Myocyte (in vitro differentiated cells): ENCODE data around the gene SPTLC1. TPM values are rescaled to one million over a fixed set of nuclear protein-coding genes. Genes with fewer than 3 reads are reported as not detected.
"Not testable (repeated sequence)": the region's sequence is repeated elsewhere in the genome, so short reads cannot be mapped to it uniquely, and the experiment has no call there.

Source experiments
- DNase-seq: peaks from one replicate; pipeline ENCODE4 v3.0.0-alpha.2; 2012; ENCODE audit warnings: low read depth
- total RNA-seq: library from RNA; depleted of rRNA; stranded (reverse); fragments of >200 nt; gene quantifications from 2 replicates; pipeline ENCODE4 v1.2.3, GENCODE V29; 2014

SPTLC1 gene
- total RNA-seq, 1 donor from 2014 or later, result 66.4 TPM

DNA sequence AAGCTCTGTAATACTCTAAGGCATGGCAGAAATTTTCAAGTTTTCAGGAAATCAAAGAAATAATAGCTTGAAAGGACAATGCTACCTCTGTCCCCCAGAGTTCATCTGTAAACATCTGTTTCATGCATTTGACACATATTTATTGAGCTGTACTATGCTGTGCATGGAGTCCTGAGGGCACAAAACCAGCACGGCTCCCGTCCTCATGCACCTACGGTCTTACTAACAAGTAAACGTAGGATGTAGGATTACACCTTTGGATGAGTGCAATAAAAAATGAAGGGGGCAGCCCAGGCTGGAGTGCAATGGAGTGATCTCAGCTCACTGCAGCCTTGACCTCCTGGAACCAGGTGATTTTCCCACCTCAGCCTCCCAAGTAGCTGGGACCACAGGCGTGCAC lies 81.9 kb downstream of the SPTLC1 start:
- no peak for DNase-seq

GRCh38 chr9:92032891-92033290 lies 82.3 kb downstream of the SPTLC1 start:
- DNase-seq, result no peak

GRCh38 chr9:92030367-92030766 lies 84.8 kb downstream of the SPTLC1 start:
- DNase-seq, result no peak

DNA sequence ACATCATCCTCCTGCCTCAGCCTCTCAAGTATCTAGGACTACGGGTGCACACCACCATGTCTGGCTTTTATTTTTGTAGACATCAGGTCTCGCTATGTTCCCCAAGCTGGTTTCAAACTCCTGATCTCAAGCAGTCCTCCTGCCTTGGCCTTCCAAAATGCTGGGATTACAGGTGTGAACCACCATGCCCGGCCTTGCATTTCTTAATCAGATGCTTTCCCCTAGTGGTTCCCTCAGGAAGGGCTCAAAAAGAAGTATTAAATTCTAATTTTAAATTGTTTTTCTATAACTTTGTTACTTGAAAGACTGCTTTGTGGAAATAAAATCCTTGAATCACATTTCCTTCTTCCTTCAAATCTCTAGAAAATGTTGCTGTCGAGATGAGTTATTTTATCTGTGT lies 85.7 kb downstream of the SPTLC1 start:
- no peak for DNase-seq

DNA sequence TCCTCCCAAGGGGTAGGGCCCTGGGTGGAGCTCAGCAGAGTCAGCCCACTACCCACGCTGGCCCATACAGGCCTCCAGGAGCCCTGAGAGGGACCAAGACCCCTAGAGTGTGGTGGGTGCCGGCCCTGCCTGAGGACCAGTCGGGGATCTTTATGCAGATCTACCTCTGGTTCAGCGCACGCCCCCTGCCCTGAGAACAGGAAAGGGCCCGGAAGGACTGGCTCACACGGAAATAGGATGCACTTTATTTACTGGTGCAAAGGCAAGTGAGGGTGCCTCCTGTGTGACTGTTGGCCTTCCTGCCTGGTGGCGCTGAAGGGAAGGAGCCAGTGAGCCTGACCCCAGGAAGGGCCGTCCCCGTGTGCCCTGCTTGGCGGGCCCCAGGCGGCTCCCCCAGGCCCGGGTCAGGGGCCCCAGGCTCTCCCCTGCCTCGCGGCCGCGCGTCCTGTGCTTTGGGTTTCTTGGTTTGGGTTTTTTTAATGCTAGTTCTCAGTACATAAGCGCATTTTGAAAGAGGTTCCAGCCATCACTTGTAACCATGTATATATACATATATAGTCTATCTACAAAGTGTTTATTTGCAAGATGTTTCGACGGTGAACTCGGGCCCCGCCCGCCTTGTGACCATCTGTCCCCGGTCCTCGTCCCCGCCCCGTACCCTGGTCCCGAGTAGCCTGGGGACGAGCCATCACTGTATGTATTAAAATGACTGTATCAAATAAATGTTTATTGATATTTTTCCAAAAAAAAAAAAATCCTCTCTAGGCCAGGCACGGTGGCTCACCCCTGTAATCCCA lies 88.8 kb downstream of the SPTLC1 start:
- DNase-seq, result no peak

DNA sequence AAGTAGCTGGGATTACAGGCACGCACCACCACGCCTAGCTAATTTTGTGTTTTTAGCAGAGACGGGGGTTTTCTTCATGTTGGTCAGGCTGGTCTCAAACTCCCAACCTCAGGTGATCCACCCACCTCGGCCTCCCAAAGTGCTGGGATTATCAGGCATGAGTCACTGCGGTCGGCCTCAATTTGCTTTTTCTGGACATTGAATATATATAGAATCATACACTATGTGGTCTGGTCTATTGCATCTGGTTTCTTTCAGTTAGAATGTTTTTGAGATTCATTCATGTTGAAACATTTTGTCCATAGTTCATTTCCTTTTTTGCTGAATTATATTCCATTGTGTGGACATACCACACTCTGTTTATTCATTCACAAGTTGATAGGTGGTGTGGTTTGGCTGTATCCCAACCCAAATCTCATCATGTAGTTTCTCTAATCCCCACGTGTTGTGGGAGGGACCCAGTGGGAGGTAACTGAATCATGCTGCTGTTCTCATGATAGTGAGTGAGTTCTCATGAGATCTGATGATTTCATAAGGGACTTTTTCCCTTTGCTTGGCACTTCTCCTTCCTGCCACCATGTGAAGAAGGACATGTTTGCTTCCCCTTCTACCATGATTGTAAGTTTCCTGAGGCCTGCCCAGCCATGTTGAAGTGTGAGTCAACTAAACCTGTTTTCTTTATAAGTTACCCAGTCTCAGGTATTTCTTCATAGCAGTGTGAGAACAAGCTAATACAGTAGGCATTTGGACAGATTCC lies 93.2 kb downstream of the SPTLC1 start:
- peak; percentile 15 for DNase-seq

DNA sequence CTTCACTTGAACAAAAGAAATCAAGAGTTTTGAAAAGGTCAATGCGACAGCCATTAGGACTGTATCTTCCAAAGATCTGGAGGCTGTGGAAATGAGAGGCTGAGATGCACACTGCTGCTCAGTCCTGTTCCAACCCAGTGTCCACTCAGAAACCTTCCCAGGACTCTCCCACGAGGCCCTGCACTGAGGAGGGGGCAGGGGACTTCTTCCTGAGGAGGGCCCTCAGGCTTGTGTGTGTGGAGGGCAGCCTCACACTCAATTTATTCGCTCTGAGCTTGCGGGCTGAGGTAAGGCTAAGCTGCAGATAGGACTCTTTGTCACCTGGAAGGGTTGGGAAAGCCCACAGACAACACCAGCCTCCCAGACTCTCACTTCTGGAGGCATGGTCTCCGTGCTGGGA lies 95.6 kb downstream of the SPTLC1 start:
- no peak for DNase-seq

- DNase-seq, result peak; percentile 9
Observed at GRCh38 chr9:92010705-92011536, 104.3 kb downstream of the SPTLC1 start.

- DNase-seq, result not testable (repeated sequence)
Observed at GRCh38 chr9:92010253-92010652, 105.0 kb downstream of the SPTLC1 start.

DNA sequence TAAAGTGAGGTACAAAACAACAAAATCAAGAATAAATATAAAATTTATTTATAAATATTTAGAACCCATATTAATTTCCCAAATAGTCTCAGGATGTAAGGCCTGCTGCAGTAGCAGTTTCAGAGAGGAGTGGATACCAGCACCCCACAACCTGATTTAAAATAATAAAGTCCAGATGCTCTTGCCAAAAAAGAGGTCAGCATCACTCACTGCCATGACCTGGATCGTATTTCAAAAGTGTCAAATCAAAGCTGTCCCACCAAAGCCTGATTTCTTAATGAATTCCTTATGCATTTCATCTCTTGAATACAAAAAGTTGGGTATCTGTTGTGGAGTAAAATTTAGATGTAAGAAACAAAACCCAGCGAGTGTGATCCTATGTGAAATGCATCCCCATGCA lies 107.2 kb downstream of the SPTLC1 start:
- no peak for DNase-seq

DNA sequence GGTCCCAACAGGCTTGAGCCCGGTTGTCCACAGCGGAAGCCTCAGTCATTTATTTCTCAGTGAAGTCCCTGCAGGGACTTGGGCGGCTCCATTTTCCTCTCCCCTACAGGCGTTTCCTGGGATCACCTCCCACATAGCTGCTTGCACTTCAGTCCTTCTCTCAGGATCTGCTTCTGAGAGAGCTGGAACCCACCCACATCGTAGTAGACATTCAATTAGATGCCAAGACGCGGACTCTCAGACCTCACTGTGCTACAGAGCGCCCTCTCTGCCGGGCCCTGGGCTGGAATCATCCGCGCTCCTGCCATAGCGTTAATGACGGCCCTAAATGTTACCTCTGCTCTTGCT lies 111.2 kb downstream of the SPTLC1 start:
- no peak for DNase-seq

- no peak for DNase-seq
Observed at GRCh38 chr9:92003308-92004044, 111.7 kb downstream of the SPTLC1 start.

DNA sequence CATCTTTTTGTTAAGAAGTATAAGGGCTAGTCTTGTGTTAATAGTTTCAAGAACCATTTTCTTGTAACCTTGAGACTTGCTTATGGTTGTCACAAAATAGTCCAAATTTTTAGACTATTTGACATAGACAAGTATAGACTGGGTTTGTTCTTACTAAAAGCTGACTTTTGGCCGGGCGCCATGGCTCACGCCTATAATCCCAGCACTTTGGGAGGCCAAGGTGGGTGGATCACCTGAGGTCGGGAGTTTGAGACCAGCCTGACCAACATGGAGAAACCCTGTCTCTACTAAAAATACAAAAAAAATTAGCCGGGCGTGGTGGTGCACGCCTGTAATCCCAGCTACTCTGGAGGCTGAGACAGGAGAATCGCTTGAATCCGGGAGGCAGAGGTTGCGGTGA lies 113.3 kb downstream of the SPTLC1 start:
- not testable (repeated sequence) for DNase-seq

- no peak for DNase-seq
Observed at GRCh38 chr9:92001244-92001643, 114.0 kb downstream of the SPTLC1 start.

GRCh38 chr9:91995000-91995655 lies 120.1 kb downstream of the SPTLC1 start:
- DNase-seq, result no peak

- no peak for DNase-seq
Observed at GRCh38 chr9:91994422-91994821, 120.8 kb downstream of the SPTLC1 start.

GRCh38 chr9:91992461-91993041 lies 122.7 kb downstream of the SPTLC1 start:
- DNase-seq, result no peak

DNA sequence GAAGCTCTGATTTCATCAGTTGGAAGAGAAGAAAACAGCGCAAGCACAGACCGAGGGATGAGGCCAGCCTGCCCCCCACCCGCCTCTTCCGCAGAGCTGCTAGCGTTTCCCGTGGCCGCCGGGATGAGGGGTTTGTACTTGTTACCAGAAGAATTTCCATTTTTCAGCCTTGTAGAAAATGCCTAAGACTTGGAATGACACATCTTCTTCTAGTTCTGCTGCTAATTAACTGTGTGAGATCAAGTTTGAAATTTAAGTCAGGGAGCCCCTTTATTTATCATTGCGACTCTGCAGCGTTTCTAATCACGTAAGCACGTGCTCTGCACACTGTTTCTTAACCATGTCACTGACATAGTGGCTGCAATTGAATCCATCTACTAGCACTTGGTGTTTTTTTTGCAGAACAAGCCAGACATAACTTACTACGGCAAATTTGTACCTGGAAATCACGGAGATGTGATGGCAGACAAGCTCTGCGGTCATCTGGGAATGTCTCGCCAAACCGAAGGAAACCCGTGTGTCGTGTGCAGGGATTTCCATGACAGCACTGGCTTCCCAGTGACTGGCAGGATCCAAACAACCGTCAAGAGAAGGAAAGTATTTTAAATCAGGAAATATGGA lies 123.4 kb downstream of the SPTLC1 start:
- DNase-seq, result no peak

DNA sequence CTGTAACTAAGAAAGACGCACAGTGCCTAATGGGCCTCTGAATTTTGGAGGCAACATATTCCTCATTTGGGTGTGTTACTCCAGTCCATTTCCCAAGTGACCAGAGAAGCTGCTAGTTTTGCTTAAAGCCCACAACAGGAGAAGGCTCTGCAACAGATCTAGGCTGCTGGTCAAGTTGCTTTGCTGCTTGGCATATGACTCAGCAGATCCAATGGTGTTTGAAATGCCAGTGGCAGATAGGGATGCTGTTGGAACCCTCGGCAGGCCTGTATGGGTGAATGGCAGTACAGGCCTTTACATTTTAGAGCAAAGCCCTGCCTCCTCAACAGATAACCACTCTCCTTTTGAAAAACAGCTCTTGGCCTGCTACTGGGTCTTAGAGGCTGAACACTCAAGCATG lies 129.0 kb downstream of the SPTLC1 start:
- DNase-seq, result no peak

- no peak for DNase-seq
Observed at GRCh38 chr9:91985692-91986091, 129.5 kb downstream of the SPTLC1 start.
